ENCODE data around the gene STK25.

DNA sequence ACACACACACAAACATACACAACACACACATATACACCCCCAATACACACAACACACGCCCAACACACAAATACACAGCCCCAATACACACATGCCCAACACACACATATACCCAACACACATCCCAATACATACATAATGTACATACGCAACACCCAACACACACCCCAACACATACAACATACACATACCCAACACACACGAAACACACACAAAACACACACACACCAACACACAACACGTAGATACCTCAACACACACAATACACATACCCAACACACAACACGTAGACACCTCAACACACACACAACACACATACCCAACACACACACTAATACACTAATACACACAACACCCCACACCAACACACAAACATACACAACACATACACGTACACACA is 8.9 kb upstream of the STK25 start:
- TF ChIP-seq, protein P1, sequence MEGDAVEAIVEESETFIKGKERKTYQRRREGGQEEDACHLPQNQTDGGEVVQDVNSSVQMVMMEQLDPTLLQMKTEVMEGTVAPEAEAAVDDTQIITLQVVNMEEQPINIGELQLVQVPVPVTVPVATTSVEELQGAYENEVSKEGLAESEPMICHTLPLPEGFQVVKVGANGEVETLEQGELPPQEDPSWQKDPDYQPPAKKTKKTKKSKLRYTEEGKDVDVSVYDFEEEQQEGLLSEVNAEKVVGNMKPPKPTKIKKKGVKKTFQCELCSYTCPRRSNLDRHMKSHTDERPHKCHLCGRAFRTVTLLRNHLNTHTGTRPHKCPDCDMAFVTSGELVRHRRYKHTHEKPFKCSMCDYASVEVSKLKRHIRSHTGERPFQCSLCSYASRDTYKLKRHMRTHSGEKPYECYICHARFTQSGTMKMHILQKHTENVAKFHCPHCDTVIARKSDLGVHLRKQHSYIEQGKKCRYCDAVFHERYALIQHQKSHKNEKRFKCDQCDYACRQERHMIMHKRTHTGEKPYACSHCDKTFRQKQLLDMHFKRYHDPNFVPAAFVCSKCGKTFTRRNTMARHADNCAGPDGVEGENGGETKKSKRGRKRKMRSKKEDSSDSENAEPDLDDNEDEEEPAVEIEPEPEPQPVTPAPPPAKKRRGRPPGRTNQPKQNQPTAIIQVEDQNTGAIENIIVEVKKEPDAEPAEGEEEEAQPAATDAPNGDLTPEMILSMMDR (conservative IDR thresholded peaks at IDR 0.05 in 1 of 2, IDR thresholded peaks at IDR 0.05 in 1 of 2; ENCODE audit: low read depth in 1 of 2, low read length in 2 of 2) = no peak
- TF ChIP-seq EZH2 (IDR thresholded peaks at IDR 0.05; ENCODE audit: low read length, missing control alignments) = no peak

Data from fibroblast of lung (primary cell).